K562 (cell line): ENCODE measurements around the gene GZMM. TPM values are rescaled to one million over a fixed set of nuclear protein-coding genes. Genes with fewer than 3 reads are reported as not detected.

Source experiments
- CXXC5 ChIP-seq: fragments of 250-450 bp; sonication (Bioruptor Pico); IDR thresholded peaks from 2 replicates; pipeline ENCODE4 v1.8.0; 2022; ENCODE audit warnings: inconsistent platforms, mild to moderate bottlenecking, moderate library complexity
- GTF2E2 ChIP-seq: fragments of 200-800 bp; sonication (Bioruptor generic); IDR thresholded peaks from 2 replicates; pipeline ENCODE4 v1.6.1; 2016; ENCODE audit warnings: missing genetic modification characterization, missing compliant biosample characterization
- HDAC8 ChIP-seq: fragments of 450-650 bp; IDR thresholded peaks from 2 replicates; pipeline ENCODE4 v1.6.1; 2016; ENCODE audit warnings: mild to moderate bottlenecking, missing genetic modification characterization, moderate library complexity, missing compliant biosample characterization
- HINFP ChIP-seq: fragments of 450-650 bp; conservative IDR thresholded peaks from 2 replicates; pipeline ENCODE4 v1.6.1; 2016; ENCODE audit warnings: missing genetic modification characterization, low read depth, mild to moderate bottlenecking, control low read depth, missing compliant biosample characterization
- HNRNPUL1 ChIP-seq: fragments of 200-400 bp; formaldehyde crosslinking; IDR thresholded peaks from 2 replicates; pipeline ENCODE4 v1.6.1; 2017; ENCODE audit warnings: low read length
- MEF2D ChIP-seq: conservative IDR thresholded peaks from 2 replicates; pipeline ENCODE4 v1.6.1; 2016; ENCODE audit warnings: low read depth, missing genetic modification characterization, missing compliant biosample characterization
- NCOR1 ChIP-seq: fragments of 450-650 bp; IDR thresholded peaks from 2 replicates; pipeline ENCODE4 v1.6.1; 2016; ENCODE audit warnings: mild to moderate bottlenecking, moderate library complexity
- NFYB ChIP-seq: IDR thresholded peaks from 2 replicates; pipeline ENCODE4 v1.6.1; 2011; ENCODE audit warnings: mild to moderate bottlenecking, moderate library complexity; ENCODE audit not compliant: insufficient read length; ENCODE audit errors: extremely low read depth
- NONO ChIP-seq, 2 experiments: fragments of 200-400 bp in 1 of 2; fragments of 450-650 bp in 1 of 2; formaldehyde crosslinking in 1 of 2; IDR thresholded peaks; 2 replicates each; pipeline ENCODE4 v1.6.1; 2017; ENCODE audit warnings: low read depth in 2 of 2, mild to moderate bottlenecking in 2 of 2, moderate library complexity in 2 of 2, low read length in 1 of 2
- NR2C2 ChIP-seq, 2 experiments: fragments of 200-800 bp in 1 of 2; sonication (Bioruptor generic) in 1 of 2; sonication (generic) in 1 of 2; formaldehyde crosslinking in 1 of 2; IDR thresholded peaks; 2 replicates each; pipeline versions ENCODE4 v1.6.1 to v1.8.0; 2016 to 2022; ENCODE audit warnings: mild to moderate bottlenecking in 1 of 2, missing compliant biosample characterization in 1 of 2, missing genetic modification characterization in 1 of 2, missing genetic modification reagents in 1 of 2
- NR3C1 ChIP-seq: sonication (generic); formaldehyde crosslinking; IDR thresholded peaks from 2 replicates; pipeline ENCODE4 v1.8.1; 2022; ENCODE audit warnings: missing genetic modification reagents
- ZBTB43 ChIP-seq: sonication (generic); formaldehyde crosslinking; IDR thresholded peaks from 2 replicates; pipeline ENCODE4 v1.8.0; 2023; ENCODE audit warnings: mild to moderate bottlenecking, missing genetic modification reagents
- ZBTB7A ChIP-seq: IDR thresholded peaks from 2 replicates; pipeline ENCODE4 v1.6.1; 2011; ENCODE audit warnings: low read depth, mild to moderate bottlenecking, low read length, moderate library complexity, borderline replicate concordance; ENCODE audit not compliant: control insufficient read depth
- ZNF324 ChIP-seq: fragments of 250-450 bp; sonication (Bioruptor Pico); IDR thresholded peaks from 2 replicates; pipeline ENCODE4 v1.4.0; 2020; ENCODE audit warnings: mild to moderate bottlenecking
- ZNF589 ChIP-seq: fragments of 200-800 bp; sonication (Bioruptor generic); IDR thresholded peaks from 2 replicates; pipeline ENCODE4 v1.6.1; 2016; ENCODE audit warnings: low read depth, missing genetic modification characterization, missing compliant biosample characterization
- polyA plus RNA-seq, 8 experiments: library from polyadenylated mRNA; depleted of rRNA in 4 of 8; stranded (reverse) in 5 of 8; unstranded in 3 of 8; fragments of >200 nt; fragmentation: Nextera tagmentation in 2 of 8; fragmentation: Illumina TruSeq in 1 of 8; extraction: Ambion mirVana in 2 of 8; extraction: Trizol in 1 of 8; gene quantifications; 2 replicates each; pipeline versions ENCODE4 v1.2.1 to v1.2.3, GENCODE V29; 2011 to 2014; ENCODE audit warnings: inconsistent platforms in 1 of 8, missing spikeins in 1 of 8
- total RNA-seq, 7 experiments: library from RNA; depleted of rRNA in 6 of 7; stranded (reverse); fragments of >200 nt in 6 of 7; fragmentation: Illumina TruSeq in 2 of 7; extraction: Trizol in 2 of 7; gene quantifications; 2 replicates each; pipeline versions ENCODE4 v1.2.1 to v1.2.3, GENCODE V29; 2011 to 2021; ENCODE audit warnings: low replicate concordance in 1 of 7
- TF ChIP-seq, protein P1 (sequence below), 2 experiments: IDR thresholded peaks; 2 replicates each; pipeline ENCODE4 v1.6.1; 2011; ENCODE audit warnings: borderline replicate concordance in 1 of 2, control low read depth in 1 of 2, low read depth in 1 of 2, low read length in 1 of 2, mild to moderate bottlenecking in 1 of 2, mixed read lengths in 1 of 2, moderate library complexity in 1 of 2; ENCODE audit not compliant: insufficient read depth in 1 of 2, insufficient read length in 1 of 2, poor library complexity in 1 of 2, severe bottlenecking in 1 of 2; ENCODE audit errors: extremely low read depth in 1 of 2
- TF ChIP-seq, protein P2 (sequence below): fragments of 250-450 bp; sonication (Bioruptor Pico); IDR thresholded peaks from 2 replicates; pipeline ENCODE4 v1.4.0; 2020; ENCODE audit warnings: mild to moderate bottlenecking, moderate library complexity
- TF ChIP-seq, protein P3 (sequence below): sonication (generic); formaldehyde crosslinking; IDR thresholded peaks from 2 replicates; pipeline ENCODE4 v1.8.0; 2022; ENCODE audit warnings: missing genetic modification reagents, mild to moderate bottlenecking, moderate library complexity, borderline replicate concordance

The GZMM gene
- total and polyA plus RNA-seq, 9 of the 15 experiments (the other 6 are each of a cell fraction or from before 2014, with no cell fraction given) = 0.08 to 2.6 (median 0.70) TPM; not detected in 2

DNA sequence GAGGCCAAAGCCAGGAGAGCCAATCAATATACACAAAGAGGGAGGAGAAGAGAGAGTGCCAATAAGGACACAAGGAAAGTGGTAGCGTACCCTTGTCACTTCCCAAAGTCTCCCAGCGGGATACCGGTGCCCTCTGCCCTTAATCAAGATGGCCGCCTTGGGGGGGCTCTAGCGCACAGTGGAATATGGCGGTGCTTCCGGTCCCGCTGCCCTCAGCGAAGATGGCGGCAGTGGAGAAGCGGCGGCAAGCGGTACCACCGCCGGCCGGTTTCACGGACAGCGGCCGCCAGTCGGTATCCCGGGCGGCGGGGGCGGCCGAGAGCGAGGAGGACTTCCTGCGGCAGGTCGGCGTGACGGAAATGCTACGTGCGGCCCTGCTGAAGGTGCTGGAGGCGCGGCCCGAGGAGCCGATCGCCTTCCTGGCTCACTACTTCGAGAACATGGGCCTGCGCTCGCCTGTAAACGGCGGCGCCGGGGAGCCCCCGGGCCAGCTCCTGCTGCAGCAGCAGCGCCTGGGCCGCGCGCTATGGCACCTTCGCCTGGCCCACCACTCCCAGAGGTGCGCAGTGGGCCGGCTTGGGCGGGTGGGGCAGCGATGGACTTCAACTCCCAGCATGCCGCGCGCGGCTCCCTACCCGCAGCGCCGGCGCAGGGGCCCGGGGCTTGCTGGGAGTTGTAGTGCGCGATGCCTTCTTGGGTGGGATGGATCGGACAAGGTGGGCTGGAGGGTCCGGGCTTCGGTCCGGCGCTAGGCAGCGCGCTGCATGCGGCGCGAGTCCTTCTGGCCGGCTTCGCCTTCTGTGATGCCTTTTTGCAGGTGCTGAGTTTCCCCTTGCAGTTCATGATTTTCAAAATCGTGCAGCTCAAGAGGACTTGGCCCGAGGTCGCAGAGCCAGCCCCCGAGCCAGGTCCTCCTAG lies 36.3 kb upstream of the GZMM start, which contains the start of gene TPGS1 (continued):
- TF ChIP-seq NR3C1 (CRISPR knock-in tag) (0 out of 2 replicates have a peak, but pooled peaks have one; percentile 58), NR2C2 (CRISPR knock-in tag; IDR thresholded peaks at IDR 0.05) (no peak), NR2C2 (tag; IDR thresholded peaks at IDR 0.05) (peak; percentile 97), GTF2E2 (peak; percentile 66; the same call in 1 of the 2 replicates), NCOR1 (no peak), ZNF324 (CRISPR knock-in tag) (no peak), NFYB (no peak), ZNF589 (CRISPR knock-in tag) (no peak), HNRNPUL1 (no peak), HINFP (peak; percentile 69), HDAC8 (tag) (peak; percentile 91), MEF2D (tag) (peak; percentile 72), ZBTB7A (peak; percentile 33; the same call in 1 of the 2 replicates), ZBTB43 (CRISPR knock-in tag) (no peak), NONO (IDR thresholded peaks at IDR 0.05; ENCODE audit: low read depth in 2 of 2, low read length in 1 of 2) (peak in 1 of 2 experiments; percentile 60; a peak in 1 of 4 replicates), CXXC5 (CRISPR knock-in tag) (peak; percentile 92)
- TF ChIP-seq, protein P1, sequence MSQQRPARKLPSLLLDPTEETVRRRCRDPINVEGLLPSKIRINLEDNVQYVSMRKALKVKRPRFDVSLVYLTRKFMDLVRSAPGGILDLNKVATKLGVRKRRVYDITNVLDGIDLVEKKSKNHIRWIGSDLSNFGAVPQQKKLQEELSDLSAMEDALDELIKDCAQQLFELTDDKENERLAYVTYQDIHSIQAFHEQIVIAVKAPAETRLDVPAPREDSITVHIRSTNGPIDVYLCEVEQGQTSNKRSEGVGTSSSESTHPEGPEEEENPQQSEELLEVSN (IDR thresholded peaks at IDR 0.05; ENCODE audit: borderline replicate concordance in 1 of 2, extremely low read depth in 1 of 2, insufficient read depth in 1 of 2, insufficient read length in 1 of 2, low read depth in 1 of 2, low read length in 1 of 2, poor library complexity in 1 of 2, severe bottlenecking in 1 of 2) = peak in 1 of 2 experiments; percentile 21
- TF ChIP-seq, protein P2, sequence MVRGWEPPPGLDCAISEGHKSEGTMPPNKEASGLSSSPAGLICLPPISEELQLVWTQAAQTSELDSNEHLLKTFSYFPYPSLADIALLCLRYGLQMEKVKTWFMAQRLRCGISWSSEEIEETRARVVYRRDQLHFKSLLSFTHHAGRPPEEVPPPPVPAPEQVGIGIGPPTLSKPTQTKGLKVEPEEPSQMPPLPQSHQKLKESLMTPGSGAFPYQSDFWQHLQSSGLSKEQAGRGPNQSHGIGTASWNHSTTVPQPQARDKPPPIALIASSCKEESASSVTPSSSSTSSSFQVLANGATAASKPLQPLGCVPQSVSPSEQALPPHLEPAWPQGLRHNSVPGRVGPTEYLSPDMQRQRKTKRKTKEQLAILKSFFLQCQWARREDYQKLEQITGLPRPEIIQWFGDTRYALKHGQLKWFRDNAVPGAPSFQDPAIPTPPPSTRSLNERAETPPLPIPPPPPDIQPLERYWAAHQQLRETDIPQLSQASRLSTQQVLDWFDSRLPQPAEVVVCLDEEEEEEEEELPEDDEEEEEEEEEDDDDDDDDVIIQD (CRISPR knock-in tag) = no peak
- TF ChIP-seq, protein P3, sequence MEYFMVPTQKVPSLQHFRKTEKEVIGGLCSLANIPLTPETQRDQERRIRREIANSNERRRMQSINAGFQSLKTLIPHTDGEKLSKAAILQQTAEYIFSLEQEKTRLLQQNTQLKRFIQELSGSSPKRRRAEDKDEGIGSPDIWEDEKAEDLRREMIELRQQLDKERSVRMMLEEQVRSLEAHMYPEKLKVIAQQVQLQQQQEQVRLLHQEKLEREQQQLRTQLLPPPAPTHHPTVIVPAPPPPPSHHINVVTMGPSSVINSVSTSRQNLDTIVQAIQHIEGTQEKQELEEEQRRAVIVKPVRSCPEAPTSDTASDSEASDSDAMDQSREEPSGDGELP (CRISPR knock-in tag) = peak; percentile 45; the same call in 1 of the 2 replicates
